ENCODE data around the gene CD33.

Gene CD33

DNA sequence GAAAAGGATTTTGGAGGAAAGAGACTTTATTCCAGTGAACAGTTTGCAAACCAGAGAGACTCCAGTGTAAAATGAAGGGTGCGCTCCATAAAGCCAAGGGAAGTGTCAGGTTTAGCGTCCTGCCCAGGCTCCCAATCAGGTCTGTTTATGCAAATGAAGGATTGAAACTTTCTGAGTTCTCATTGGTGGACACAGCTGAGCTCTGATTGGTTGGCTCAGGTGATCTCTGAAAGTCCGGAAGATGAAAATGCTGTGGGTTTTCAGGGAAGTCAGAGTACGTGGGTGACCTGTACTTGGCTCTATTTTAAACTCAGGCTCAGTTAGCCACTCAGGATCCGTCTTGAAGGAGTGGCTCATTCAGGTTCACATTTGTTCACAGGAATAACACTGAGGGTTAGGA, 28.7 kb upstream of the CD33 start:
- ATAC-seq = no peak
- TF ChIP-seq ZC3H10 (CRISPR knock-in tag; IDR thresholded peaks at IDR 0.05) (no peak), ESRRG (CRISPR knock-in tag; IDR thresholded peaks at IDR 0.05) (no peak), OSR1 (CRISPR knock-in tag; IDR thresholded peaks at IDR 0.05) (no peak), CSDC2 (CRISPR knock-in tag; IDR thresholded peaks at IDR 0.05) (no peak), ZNF565 (CRISPR knock-in tag; conservative IDR thresholded peaks at IDR 0.05; ENCODE audit: low read depth) (no peak), RARB (CRISPR knock-in tag; IDR thresholded peaks at IDR 0.05) (no peak)
- TF ChIP-seq, protein P1, sequence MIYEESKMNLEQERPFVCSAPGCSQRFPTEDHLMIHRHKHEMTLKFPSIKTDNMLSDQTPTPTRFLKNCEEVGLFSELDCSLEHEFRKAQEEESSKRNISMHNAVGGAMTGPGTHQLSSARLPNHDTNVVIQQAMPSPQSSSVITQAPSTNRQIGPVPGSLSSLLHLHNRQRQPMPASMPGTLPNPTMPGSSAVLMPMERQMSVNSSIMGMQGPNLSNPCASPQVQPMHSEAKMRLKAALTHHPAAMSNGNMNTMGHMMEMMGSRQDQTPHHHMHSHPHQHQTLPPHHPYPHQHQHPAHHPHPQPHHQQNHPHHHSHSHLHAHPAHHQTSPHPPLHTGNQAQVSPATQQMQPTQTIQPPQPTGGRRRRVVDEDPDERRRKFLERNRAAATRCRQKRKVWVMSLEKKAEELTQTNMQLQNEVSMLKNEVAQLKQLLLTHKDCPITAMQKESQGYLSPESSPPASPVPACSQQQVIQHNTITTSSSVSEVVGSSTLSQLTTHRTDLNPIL (CRISPR knock-in tag; IDR thresholded peaks at IDR 0.05; ENCODE audit: low read depth) = no peak

DNA sequence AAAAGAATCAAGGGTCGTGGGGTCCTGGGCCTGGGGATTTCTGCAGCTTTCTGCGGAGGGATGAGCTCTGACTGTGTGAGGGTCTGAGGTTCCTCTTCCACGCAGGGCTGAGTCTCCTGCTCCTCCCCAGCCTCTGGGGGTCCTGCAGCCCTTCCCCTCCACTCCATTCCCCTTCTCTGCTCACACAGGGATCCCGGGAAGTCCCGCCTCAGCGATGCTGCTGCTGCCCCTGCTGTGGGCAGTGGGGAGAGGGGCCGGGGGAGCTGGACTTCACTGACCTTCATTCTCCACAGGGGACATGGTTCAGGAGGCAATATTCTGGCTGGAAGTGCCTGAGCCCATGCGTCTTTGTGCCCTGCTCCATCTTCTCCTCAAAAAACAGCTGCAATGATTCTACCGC, 26.2 kb upstream of the CD33 start:
- ATAC-seq = no peak
- no peak for TF ChIP-seq GLIS3 (CRISPR knock-in tag; IDR thresholded peaks at IDR 0.05)

DNA sequence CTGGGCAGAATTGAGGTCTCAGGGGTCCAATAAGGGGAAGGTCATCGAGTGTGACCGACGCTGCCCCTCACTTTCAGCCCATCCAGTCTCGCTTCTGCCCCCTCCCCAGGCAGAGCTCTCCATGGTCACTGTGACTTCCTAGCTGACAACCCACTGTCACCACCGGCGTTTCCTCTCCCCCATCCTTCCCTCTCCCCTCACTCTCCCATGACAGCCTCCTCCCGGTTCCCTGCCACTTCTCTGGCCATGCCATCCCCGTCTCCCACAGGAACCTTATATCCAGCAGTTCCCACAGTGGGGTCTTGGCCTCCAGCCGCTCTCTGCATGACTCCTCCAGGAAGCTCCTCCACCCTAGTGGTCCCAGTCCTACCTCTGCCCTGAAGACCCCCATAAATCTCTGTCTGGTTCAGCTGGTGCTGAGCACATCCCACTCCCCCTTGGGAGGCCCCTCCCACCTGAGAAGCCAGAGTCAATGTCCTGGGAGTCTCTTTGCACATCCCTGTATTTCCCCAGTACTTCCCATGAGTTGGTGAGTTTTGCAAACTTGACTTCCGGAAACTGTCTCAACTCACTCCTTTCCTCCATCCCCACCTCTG, 24.7 kb upstream of the CD33 start:
- ATAC-seq = no peak
- TF ChIP-seq SNAI2 (CRISPR knock-in tag; IDR thresholded peaks at IDR 0.05) (no peak), ZNF70 (CRISPR knock-in tag; IDR thresholded peaks at IDR 0.05) (no peak), ZNF8 (CRISPR knock-in tag; IDR thresholded peaks at IDR 0.05) (no peak), TOX (CRISPR knock-in tag; IDR thresholded peaks at IDR 0.05; ENCODE audit: borderline replicate concordance) (no peak), ESRRG (CRISPR knock-in tag; IDR thresholded peaks at IDR 0.05) (no peak), CSDC2 (CRISPR knock-in tag; IDR thresholded peaks at IDR 0.05) (no peak), PPARA (CRISPR knock-in tag; IDR thresholded peaks at IDR 0.05; ENCODE audit: borderline replicate concordance) (no peak), GLIS3 (CRISPR knock-in tag; IDR thresholded peaks at IDR 0.05) (no peak), RARB (CRISPR knock-in tag; IDR thresholded peaks at IDR 0.05) (no peak), ZFP30 (CRISPR knock-in tag; IDR thresholded peaks at IDR 0.05) (no peak), TCF4 (CRISPR knock-in tag; IDR thresholded peaks at IDR 0.05; ENCODE audit: borderline replicate concordance) (no peak)
- TF ChIP-seq, protein P2, sequence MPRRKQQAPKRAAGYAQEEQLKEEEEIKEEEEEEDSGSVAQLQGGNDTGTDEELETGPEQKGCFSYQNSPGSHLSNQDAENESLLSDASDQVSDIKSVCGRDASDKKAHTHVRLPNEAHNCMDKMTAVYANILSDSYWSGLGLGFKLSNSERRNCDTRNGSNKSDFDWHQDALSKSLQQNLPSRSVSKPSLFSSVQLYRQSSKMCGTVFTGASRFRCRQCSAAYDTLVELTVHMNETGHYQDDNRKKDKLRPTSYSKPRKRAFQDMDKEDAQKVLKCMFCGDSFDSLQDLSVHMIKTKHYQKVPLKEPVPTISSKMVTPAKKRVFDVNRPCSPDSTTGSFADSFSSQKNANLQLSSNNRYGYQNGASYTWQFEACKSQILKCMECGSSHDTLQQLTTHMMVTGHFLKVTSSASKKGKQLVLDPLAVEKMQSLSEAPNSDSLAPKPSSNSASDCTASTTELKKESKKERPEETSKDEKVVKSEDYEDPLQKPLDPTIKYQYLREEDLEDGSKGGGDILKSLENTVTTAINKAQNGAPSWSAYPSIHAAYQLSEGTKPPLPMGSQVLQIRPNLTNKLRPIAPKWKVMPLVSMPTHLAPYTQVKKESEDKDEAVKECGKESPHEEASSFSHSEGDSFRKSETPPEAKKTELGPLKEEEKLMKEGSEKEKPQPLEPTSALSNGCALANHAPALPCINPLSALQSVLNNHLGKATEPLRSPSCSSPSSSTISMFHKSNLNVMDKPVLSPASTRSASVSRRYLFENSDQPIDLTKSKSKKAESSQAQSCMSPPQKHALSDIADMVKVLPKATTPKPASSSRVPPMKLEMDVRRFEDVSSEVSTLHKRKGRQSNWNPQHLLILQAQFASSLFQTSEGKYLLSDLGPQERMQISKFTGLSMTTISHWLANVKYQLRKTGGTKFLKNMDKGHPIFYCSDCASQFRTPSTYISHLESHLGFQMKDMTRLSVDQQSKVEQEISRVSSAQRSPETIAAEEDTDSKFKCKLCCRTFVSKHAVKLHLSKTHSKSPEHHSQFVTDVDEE (CRISPR knock-in tag; IDR thresholded peaks at IDR 0.05) = no peak
- TF ChIP-seq, protein P1 (CRISPR knock-in tag; IDR thresholded peaks at IDR 0.05; ENCODE audit: low read depth) = no peak
- TF ChIP-seq, protein P3, sequence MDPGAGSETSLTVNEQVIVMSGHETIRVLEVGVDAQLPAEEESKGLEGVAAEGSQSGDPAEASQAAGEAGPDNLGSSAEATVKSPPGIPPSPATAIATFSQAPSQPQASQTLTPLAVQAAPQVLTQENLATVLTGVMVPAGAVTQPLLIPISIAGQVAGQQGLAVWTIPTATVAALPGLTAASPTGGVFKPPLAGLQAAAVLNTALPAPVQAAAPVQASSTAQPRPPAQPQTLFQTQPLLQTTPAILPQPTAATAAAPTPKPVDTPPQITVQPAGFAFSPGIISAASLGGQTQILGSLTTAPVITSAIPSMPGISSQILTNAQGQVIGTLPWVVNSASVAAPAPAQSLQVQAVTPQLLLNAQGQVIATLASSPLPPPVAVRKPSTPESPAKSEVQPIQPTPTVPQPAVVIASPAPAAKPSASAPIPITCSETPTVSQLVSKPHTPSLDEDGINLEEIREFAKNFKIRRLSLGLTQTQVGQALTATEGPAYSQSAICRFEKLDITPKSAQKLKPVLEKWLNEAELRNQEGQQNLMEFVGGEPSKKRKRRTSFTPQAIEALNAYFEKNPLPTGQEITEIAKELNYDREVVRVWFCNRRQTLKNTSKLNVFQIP (CRISPR knock-in tag; IDR thresholded peaks at IDR 0.05; ENCODE audit: borderline replicate concordance, low read depth) = no peak

DNA sequence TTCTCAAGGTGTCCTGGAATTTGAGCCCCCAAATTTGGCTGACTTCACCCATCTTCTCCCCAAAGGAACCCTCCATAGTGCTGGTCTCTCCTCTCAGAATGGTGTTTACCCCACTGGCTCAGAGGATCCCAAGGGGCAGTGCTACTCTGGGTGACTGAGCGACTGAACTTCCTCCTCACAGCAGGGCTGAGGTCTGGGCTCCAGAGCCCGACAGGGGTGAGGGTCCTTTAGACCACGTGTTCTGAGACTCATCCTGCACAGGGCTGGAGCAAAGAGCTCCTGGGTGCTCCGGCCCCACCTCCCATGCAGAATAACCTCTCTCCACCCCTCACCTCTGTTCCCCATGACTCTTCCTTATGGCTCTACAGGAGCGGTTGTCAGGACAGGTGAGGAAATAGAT, 23.2 kb upstream of the CD33 start:
- ATAC-seq = no peak
- TF ChIP-seq, protein P3 (CRISPR knock-in tag; IDR thresholded peaks at IDR 0.05; ENCODE audit: borderline replicate concordance, low read depth) = no peak
- TF ChIP-seq CSDC2 (CRISPR knock-in tag; IDR thresholded peaks at IDR 0.05) (no peak), ISL1 (CRISPR knock-in tag; IDR thresholded peaks at IDR 0.05) (no peak), ZFP3 (CRISPR knock-in tag; IDR thresholded peaks at IDR 0.05) (no peak), OSR1 (CRISPR knock-in tag; IDR thresholded peaks at IDR 0.05) (no peak), SNAI2 (CRISPR knock-in tag; IDR thresholded peaks at IDR 0.05) (no peak), ZNF8 (CRISPR knock-in tag; IDR thresholded peaks at IDR 0.05) (no peak), ZC3H10 (CRISPR knock-in tag; IDR thresholded peaks at IDR 0.05) (no peak), GLIS3 (CRISPR knock-in tag; IDR thresholded peaks at IDR 0.05) (no peak), ZNF565 (CRISPR knock-in tag; conservative IDR thresholded peaks at IDR 0.05; ENCODE audit: low read depth) (no peak), PPARA (CRISPR knock-in tag; IDR thresholded peaks at IDR 0.05; ENCODE audit: borderline replicate concordance) (no peak), ESRRG (CRISPR knock-in tag; IDR thresholded peaks at IDR 0.05) (no peak), ZFP30 (CRISPR knock-in tag; IDR thresholded peaks at IDR 0.05) (no peak), RARB (CRISPR knock-in tag; IDR thresholded peaks at IDR 0.05) (no peak)
- TF ChIP-seq, protein P1 (CRISPR knock-in tag; IDR thresholded peaks at IDR 0.05; ENCODE audit: low read depth) = no peak
- TF ChIP-seq, protein P4, sequence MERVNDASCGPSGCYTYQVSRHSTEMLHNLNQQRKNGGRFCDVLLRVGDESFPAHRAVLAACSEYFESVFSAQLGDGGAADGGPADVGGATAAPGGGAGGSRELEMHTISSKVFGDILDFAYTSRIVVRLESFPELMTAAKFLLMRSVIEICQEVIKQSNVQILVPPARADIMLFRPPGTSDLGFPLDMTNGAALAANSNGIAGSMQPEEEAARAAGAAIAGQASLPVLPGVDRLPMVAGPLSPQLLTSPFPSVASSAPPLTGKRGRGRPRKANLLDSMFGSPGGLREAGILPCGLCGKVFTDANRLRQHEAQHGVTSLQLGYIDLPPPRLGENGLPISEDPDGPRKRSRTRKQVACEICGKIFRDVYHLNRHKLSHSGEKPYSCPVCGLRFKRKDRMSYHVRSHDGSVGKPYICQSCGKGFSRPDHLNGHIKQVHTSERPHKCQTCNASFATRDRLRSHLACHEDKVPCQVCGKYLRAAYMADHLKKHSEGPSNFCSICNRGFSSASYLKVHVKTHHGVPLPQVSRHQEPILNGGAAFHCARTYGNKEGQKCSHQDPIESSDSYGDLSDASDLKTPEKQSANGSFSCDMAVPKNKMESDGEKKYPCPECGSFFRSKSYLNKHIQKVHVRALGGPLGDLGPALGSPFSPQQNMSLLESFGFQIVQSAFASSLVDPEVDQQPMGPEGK (CRISPR knock-in tag; IDR thresholded peaks at IDR 0.05; ENCODE audit: borderline replicate concordance) = no peak

Measured in SK-N-SH treated with all-trans-retinoic acid at 6 μM for 48 hours (cell line).